GM19099 (cell line): ENCODE data around the gene KRTAP5-2.

Source experiments
- POLR2A ChIP-seq: IDR thresholded peaks from 3 replicates; pipeline ENCODE4 v1.6.1; 2011; ENCODE audit warnings: low read depth; ENCODE audit not compliant: insufficient read length; ENCODE audit errors: extremely low read depth

The KRTAP5-2 gene

GRCh38 chr11:1571760-1572196 is 26.3 kb downstream of the KRTAP5-2 start:
- TF ChIP-seq POLR2A: no peak

DNA sequence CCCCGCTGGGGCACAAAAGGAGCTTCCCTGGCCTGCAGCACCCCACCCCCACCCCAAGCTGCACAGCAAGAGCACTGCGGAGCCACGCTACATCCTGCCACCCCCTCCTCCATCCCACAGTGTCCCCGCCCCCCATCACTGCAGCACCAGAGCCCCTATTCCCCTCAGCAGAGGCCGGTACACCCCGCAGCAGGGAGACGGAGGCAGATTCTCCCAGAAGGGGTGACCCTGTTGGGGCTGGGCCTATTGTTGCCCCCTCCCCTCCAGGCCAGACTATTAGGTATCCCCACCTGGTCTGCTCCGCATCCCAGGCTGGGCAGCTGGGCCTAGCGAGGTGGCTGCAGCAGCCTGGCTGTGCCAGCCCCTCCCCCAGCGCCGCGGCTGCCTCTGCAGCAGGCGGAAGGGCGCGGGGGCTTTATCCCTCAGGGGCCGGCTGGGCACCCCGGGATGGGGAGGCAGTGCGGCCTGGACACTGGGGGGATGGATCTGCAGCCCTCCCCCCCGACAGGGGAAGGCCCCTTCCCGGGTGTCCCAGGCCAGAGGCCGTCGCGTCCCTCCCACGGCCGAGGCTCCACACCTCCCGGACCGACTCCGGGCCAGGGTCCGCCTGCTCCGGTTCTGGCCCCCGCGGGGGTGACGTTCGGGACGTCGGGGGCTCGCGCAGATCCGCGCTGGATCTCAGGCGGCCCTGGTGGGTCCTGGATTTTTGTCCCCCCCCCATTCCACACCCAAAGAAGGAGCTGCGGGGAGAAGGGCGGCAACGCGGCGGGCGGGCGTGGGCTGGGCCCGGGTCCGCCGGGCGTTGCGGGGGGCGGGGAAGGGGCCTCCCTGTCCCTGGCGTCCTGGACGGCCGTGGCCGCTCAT is 27.0 kb downstream of the KRTAP5-2 start:
- TF ChIP-seq POLR2A: no peak

GRCh38 chr11:1570531-1570895 is 27.6 kb downstream of the KRTAP5-2 start:
- no peak for TF ChIP-seq POLR2A

DNA sequence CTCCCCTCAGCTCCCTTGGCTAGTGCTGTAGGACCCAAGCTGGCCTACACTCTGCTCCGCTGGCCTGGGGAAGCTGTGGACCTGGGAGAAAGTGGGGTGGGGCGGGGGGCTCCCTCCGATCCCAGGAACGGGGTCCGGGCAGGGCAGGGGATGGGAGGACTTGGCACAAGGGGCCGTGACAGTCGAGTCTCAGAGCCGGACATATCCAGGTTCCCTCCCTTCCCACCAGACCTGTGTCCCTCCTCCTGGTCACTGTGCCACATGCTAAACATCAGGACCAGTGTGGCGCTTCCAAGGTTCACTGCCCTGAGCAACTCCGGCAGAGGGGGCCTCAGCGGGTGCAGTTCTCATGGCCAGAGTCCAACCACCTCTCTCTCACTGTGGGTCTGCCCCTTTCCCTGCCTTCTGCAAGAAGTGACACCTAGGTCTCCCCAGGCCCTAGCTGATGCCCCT is 28.1 kb downstream of the KRTAP5-2 start:
- no peak for TF ChIP-seq POLR2A

DNA sequence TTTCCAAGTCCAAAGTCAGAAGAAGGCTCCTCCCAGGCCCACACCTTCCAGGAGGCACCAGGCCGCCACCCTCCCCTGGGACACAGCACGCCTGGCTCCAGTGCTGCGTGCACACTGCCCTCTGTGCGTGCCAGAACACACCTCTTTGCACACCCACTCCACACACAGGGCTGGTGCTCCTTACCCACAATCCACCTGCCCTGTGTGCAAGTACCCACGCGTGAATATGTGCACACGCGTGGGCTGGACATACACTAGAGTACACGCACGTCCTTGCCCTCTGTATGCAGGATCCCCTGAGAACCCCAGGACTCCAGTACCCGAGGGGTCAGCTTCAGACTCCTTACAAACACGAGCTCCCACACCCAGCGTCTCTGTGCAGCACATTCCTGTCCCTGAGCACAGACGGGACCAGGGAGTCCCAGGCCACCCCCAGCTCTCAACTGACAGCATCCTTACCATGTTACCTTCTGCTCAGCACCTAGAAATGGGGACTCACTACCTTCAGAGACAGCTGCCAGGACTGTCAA is 28.8 kb downstream of the KRTAP5-2 start:
- no peak for TF ChIP-seq POLR2A

GRCh38 chr11:1568441-1568911 is 29.6 kb downstream of the KRTAP5-2 start:
- no peak for TF ChIP-seq POLR2A

GRCh38 chr11:1567721-1568100 is 30.4 kb downstream of the KRTAP5-2 start:
- no peak for TF ChIP-seq POLR2A

GRCh38 chr11:1567052-1567720 is 30.9 kb downstream of the KRTAP5-2 start:
- TF ChIP-seq POLR2A: no peak

DNA sequence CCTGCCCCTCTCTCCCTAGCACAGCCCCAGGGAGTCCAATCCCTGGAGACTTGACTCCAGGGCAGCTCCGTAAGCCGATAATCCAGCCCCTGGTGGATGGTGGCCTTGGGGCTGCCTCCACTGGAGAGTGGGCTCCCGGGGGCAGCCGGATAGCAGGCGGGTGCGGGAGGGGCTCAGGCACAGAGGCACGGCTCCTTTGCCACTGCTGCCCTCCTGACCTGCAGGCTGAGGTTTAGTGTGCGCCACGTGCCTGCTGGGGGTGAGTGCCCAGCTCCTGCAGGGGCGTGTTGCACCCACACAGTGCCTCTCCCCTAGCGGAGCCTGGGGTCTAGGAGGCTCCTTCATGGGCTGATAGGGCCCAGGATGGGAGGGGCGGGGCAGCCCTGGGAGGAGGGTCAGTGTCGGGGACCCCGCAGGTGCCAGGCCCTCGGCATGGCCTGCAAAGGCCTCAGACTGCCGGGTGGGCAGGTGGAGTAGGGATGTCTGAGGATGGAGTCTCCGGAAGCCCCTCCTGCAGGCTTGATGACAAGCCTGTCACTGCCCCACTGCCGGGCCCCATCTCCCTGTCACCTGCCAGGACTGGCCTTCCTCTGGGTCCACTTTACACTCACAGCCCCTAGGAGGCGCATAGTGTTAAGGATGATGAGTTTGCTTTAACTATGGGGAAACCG is 31.6 kb downstream of the KRTAP5-2 start:
- TF ChIP-seq POLR2A: no peak

DNA sequence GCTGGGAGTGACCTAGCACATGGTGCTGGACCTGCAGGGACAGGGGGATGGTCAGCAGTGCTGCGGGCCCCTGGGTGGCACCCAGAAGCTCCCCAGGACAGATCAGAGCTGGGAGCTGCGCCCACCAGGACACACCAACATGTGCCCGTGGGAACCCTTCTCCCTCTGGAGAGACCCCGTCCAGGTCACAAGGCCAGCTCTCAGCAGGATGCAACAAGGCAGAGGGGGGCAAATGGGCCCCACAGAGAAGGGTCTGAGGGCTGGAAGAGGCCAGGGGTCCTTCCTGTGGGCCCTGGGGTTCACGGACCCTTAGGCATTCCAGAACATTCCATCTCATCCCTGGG is 32.2 kb downstream of the KRTAP5-2 start:
- TF ChIP-seq POLR2A: no peak

DNA sequence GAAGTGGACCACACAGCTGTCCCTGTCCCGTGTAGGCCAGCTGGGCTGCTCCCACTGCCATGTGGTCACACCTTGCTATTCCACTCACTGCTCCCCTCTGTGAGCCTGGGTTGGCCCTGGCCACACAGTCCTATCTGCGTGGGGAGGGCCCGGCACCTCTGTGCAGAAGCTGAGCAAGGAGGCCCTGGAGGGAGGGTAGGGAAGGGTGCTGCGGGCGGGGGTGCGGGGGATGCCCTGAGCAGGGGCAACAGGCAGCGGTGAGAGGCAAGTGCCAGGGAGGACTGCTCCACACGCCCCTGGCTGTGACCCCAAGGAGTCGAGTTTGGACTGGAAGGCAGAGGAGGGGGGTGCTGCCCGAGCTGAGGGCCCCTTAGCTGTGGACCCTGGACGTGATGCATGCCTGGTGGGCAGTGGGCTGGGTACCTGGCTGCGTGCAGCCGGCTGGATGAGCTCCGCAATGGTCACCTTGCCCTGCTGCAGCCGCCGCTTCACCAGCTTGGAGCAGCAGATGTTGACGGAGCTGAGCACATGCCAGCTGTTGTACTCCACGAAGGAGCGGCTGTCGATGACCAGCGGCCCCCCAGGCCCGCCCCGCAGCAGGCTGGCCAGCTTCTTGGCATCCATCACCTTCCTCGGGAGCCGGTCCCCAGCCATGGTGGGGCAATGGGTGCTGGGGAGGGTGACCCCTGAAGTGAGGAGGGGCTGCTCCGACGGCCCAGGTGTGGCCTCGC is 32.8 kb downstream of the KRTAP5-2 start:
- TF ChIP-seq POLR2A: no peak

- TF ChIP-seq POLR2A: no peak
These were observed 33.4 kb downstream of the KRTAP5-2 start for GRCh38 chr11:1564535-1565172.

GRCh38 chr11:1563697-1564534 is 34.2 kb downstream of the KRTAP5-2 start:
- no peak for TF ChIP-seq POLR2A

DNA sequence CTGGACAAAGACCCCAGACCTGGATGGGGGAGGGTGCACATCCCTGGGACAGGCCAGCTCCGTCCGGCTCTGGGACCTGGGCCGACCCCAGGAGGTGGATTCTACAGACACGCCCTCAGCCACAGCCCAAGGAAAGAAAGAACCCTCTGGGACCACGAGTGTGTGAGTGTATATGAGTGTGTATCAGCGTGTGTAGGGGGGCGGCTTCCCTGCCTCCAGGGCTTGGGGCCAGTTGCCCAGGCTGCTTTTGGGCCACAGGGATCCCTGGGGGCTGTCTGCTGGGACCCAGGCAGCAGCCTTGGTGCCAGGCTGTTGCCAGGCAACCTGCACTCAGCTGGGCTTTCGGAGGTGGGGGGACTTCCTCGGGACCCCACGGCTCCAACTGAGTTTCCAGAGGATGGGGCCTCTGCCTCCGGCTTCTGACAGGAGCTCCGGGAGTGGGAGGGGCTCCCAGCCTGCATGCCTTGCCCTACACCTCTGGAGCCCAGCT is 34.9 kb downstream of the KRTAP5-2 start:
- no peak for TF ChIP-seq POLR2A
